Measurements from ENCODE around the gene APOA4. TPM values are rescaled to one million over a fixed set of nuclear protein-coding genes. Genes with fewer than 3 reads are reported as not detected.

Gene APOA4
- polyA plus RNA-seq, 3 donors, result not detected

GRCh38 chr11:116786326-116786725 is 36.8 kb downstream of the APOA4 start:
- DNase-seq (ENCODE audit: low read depth in 3 of 3, low spot score in 2 of 3), result no peak

- DNase-seq (ENCODE audit: low read depth in 3 of 3, low spot score in 2 of 3), result no peak
Measured at GRCh38 chr11:116782728-116783127, 40.4 kb downstream of the APOA4 start.

GRCh38 chr11:116778556-116778955 is 44.5 kb downstream of the APOA4 start:
- no peak for DNase-seq (ENCODE audit: low read depth in 3 of 3, low spot score in 2 of 3)

GRCh38 chr11:116777056-116777455 is 46.0 kb downstream of the APOA4 start:
- DNase-seq (ENCODE audit: low read depth in 3 of 3, low spot score in 2 of 3), result no peak

GRCh38 chr11:116776522-116776984 is 46.6 kb downstream of the APOA4 start:
- DNase-seq (ENCODE audit: low read depth in 3 of 3, low spot score in 2 of 3), result no peak

- DNase-seq (ENCODE audit: low read depth in 3 of 3, low spot score in 2 of 3), result no peak
Measured at GRCh38 chr11:116775975-116776374, 47.1 kb downstream of the APOA4 start.

GRCh38 chr11:116774661-116775060 is 48.4 kb downstream of the APOA4 start:
- no peak for DNase-seq (ENCODE audit: low read depth in 3 of 3, low spot score in 2 of 3)

- no peak for DNase-seq (ENCODE audit: low read depth in 3 of 3, low spot score in 2 of 3)
Measured at GRCh38 chr11:116773203-116774097, 49.7 kb downstream of the APOA4 start.

- DNase-seq (ENCODE audit: low read depth in 3 of 3, low spot score in 2 of 3), result peak in 2 of 3 donors; percentile 75 to 82
Measured at GRCh38 chr11:116772443-116773202, 50.5 kb downstream of the APOA4 start, which contains the start of gene BUD13. Gene BUD13, minus strand, starts transcription at chr11:116772987. Its CDS starts 23 bp downstream, at chr11:116772964.

- DNase-seq (ENCODE audit: low read depth in 3 of 3, low spot score in 2 of 3), result no peak
Measured at GRCh38 chr11:116771935-116772334, 51.2 kb downstream of the APOA4 start.

Other genes starting within 250 kb of the APOA4 start
- 10 to 100 TPM; 36.4 to 42.4 (median 39.3) TPM for gene BUD13, start 50.3 kb downstream of the APOA4 start, polyA plus RNA-seq (ENCODE audit: insufficient read length in 3 of 3)
- 10 to 100 TPM; 60.3 to 67.8 (median 60.6) TPM for gene ZPR1, start 35.3 kb downstream of the APOA4 start, polyA plus RNA-seq (ENCODE audit: insufficient read length in 3 of 3)
- gene APOA5, start 31.4 kb downstream of the APOA4 start, polyA plus RNA-seq (ENCODE audit: insufficient read length in 3 of 3), result not detected
- 10 to 100 TPM in 1 of 3 donors, 1 to 10 TPM in 2; 3.7 to 10.2 (median 7.1) TPM for gene APOC3, start 6.6 kb upstream of the APOA4 start, polyA plus RNA-seq (ENCODE audit: insufficient read length in 3 of 3)
- 100 to 1,000 TPM in 2 of 3 donors, 10 to 100 TPM in 1; 79.4 to 134 (median 123) TPM for gene APOA1, start 14.3 kb upstream of the APOA4 start, polyA plus RNA-seq (ENCODE audit: insufficient read length in 3 of 3)